NB4 (cell line): ENCODE data around the gene ESYT2.

Experiments used
- POLR2A ChIP-seq: IDR thresholded peaks from 2 replicates; pipeline ENCODE4 v1.6.1; 2011; ENCODE audit warnings: mild to moderate bottlenecking; ENCODE audit not compliant: insufficient read length; ENCODE audit errors: extremely low read depth
- TF ChIP-seq, protein P1 (sequence below): IDR thresholded peaks from one replicate; pipeline ENCODE4 v1.5.1; 2012; ENCODE audit warnings: low read depth, low read length
- TF ChIP-seq, protein P2 (sequence below): IDR thresholded peaks from 2 replicates; pipeline ENCODE4 v1.6.1; 2011; ENCODE audit warnings: low read depth, low read length

DNA sequence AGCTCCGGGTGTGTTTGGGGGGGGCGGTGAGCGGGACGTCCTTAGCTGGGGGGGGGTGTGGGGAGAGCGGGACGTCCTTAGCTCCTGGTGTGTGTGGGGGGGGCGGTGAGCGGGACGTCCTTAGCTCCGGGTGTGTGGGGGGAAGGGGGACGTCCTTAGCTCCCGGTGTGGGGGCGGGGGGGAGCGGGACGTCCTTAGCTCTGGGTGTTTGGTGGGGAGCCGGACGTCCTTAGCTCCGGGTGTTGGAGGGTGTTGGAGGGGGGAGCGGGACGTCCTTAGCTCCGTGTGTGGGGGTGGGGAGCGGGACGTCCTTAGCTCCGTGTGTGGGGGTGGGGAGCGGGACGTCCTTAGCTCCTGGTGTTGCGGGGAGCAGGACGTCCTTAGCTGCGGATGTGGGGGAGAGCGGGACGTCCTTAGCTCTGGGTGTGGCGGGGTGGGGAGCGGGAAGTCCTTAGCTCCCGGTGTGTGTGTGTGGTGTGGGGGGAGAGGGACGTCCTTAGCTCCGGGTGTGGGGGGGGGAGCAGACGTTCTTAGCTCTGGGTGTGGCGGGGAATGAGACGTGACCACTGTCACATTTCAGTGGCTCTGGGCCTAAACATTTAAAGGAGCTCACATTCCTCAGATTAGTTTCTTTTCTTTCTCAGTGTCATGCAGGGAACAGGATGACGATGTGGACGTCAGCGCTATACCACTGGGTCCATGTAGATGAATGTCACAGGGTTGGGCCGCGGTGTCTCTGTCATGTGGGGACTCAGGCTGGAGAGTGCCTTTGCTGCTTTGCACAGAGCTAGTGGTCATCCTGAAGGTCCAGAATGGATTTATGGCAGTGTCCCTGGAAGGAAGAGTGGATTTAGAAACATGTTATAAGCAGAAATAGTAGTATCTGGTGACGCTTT lies 34.5 kb upstream of the ESYT2 start:
- TF ChIP-seq, protein P1, sequence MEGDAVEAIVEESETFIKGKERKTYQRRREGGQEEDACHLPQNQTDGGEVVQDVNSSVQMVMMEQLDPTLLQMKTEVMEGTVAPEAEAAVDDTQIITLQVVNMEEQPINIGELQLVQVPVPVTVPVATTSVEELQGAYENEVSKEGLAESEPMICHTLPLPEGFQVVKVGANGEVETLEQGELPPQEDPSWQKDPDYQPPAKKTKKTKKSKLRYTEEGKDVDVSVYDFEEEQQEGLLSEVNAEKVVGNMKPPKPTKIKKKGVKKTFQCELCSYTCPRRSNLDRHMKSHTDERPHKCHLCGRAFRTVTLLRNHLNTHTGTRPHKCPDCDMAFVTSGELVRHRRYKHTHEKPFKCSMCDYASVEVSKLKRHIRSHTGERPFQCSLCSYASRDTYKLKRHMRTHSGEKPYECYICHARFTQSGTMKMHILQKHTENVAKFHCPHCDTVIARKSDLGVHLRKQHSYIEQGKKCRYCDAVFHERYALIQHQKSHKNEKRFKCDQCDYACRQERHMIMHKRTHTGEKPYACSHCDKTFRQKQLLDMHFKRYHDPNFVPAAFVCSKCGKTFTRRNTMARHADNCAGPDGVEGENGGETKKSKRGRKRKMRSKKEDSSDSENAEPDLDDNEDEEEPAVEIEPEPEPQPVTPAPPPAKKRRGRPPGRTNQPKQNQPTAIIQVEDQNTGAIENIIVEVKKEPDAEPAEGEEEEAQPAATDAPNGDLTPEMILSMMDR: no peak
- no peak for TF ChIP-seq POLR2A
- TF ChIP-seq, protein P2, sequence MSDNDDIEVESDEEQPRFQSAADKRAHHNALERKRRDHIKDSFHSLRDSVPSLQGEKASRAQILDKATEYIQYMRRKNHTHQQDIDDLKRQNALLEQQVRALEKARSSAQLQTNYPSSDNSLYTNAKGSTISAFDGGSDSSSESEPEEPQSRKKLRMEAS: no peak
